Measurements from ENCODE around the gene ADGRG3. TPM values are rescaled to one million over a fixed set of nuclear protein-coding genes. Genes with fewer than 3 reads are reported as not detected.
A peak's percentile ranks its signal among the peaks of the same experiment; 100 is the strongest.

Gene ADGRG3
- total RNA-seq, 1 donor from 2014 or later, result 5.8 TPM

DNA sequence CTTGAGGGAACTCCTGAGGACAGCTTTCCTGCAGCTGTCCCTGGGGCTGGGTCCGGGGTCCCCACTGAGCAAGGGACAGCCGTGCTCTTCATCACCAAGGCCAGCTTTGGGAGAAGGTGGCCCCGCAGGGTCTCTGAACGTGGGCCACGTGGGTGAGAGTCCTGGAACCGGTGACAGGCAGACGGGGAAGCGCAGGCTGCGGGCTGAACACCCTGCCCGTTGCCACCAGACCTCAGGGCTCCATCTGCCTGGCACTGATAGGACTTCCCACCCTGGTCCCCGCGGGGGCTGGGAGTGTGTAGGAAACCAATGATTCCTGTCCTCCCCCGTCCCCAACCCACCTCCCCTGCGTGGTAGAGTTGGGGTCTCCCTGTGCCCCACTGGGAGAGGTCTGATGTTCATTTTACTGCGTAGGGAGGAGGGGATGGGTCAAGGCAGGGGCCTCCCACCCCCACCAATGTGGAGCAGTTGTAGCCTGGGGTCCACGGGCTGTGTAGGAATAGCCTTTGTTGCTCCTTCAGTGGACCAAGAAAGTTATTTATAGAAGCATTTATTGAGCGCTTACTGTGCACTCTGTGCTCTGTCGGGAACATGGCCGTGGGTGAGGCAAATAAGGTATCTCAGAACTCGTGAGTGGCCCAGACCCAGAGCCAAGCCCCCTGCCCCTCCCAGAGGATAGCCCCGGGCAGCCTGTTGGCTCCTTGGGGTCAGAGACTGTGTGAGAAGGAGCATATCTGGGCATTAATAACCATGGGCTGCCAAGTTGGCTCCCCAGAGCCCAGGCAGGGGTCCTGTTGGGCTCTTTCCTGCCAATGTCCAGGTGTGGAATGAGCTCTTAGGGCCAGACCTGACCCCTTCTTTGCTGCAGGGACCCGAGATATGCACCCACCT lies 38.3 kb upstream of the ADGRG3 start:
- Histone ChIP-seq H3K27ac (no peak overlapping the region), H3K9me3 (no peaks in the 10 kb centered on the region), H3K4me3 (peak overlapping the region; percentile 43), H3K36me3 (no peaks in the 10 kb centered on the region), H3K27me3 (peaks cover 11% of the 10 kb centered on the region), H3K4me1 (peaks cover 14% of the 10 kb centered on the region)
- ATAC-seq (no peak), DNase-seq (no peak)
- intact Hi-C loops (cut with DNase I), result no loop called here
- TF ChIP-seq, protein P1, sequence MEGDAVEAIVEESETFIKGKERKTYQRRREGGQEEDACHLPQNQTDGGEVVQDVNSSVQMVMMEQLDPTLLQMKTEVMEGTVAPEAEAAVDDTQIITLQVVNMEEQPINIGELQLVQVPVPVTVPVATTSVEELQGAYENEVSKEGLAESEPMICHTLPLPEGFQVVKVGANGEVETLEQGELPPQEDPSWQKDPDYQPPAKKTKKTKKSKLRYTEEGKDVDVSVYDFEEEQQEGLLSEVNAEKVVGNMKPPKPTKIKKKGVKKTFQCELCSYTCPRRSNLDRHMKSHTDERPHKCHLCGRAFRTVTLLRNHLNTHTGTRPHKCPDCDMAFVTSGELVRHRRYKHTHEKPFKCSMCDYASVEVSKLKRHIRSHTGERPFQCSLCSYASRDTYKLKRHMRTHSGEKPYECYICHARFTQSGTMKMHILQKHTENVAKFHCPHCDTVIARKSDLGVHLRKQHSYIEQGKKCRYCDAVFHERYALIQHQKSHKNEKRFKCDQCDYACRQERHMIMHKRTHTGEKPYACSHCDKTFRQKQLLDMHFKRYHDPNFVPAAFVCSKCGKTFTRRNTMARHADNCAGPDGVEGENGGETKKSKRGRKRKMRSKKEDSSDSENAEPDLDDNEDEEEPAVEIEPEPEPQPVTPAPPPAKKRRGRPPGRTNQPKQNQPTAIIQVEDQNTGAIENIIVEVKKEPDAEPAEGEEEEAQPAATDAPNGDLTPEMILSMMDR (IDR thresholded peaks at IDR 0.05), result no peak

DNA sequence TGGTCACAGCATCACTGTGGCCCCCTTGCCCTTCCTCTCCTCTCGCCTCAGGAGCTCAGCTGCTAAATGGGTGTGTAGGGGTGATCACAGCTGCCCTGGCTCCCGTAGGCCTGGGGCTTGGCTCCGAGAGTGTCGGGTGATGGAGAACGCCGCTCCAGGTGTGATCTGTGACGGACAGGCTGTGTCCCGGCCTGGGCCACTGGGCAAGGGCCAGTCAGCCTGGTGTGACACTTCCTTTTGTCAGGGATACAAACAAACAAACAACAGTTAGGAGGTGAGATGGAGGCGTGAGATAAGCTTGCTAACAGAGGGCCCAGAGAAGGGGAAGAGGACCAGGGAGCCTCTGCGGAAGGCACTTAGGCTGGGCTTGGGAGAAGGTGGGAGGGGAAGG lies 37.7 kb upstream of the ADGRG3 start:
- DNase-seq (no peak), ATAC-seq (no peak)
- H3K9me3 ChIP-seq, result no peaks in the 10 kb centered on the region
- intact Hi-C loops (cut with DNase I), result no loop called here
- no peaks in the 10 kb centered on the region for H3K36me3 ChIP-seq
- TF ChIP-seq, protein P1 (IDR thresholded peaks at IDR 0.05), result no peak
- peaks cover 18% of the 10 kb centered on the region for H3K4me1 ChIP-seq
- H3K4me3 ChIP-seq, result peak overlapping the region; percentile 43
- peaks cover 14% of the 10 kb centered on the region for H3K27me3 ChIP-seq
- no peak overlapping the region for H3K27ac ChIP-seq

DNA sequence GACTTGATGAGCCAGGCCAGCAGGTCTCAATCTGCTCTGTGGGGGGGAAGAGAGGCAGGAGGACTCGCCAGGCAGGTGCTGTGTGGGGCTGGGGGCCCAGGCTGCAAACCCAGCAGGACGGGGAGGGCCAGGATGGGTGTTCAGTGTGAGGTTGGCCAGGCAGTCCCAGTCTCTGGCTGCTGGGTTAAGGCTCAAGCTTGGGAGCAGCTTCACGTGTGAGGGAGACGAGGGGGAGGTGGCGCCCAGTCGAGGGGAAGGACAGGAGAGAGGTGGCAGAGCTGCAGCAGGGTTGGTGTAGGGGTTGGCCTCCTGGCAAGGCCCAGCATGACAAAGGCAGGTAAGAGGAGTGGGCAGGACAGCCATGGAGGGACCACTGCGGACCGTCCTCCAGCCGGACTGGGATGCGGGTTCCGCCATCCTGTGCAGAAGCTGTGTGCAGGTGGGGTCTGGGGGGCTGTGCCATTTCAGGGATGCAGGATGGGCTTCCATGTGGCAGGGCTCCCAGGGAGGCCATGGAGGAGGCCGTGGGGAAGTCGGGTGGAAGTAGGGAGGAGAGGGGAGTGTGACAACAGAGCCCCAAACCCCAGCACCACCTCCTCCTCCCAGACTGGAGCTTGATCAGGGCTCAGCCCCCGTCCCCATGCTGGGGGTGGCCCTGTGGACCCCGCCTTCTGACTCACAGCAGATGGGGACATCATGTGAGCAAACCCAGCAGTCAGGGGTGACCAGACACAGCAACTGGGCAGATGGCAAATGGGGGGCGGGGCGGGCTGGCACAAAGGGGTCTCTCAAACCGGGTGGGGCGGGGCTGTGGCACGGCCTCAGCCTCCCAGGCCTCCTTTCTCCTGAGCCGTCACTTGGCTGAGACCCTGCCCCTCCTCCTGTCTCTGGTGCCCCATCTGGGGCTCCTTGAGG lies 36.9 kb upstream of the ADGRG3 start:
- H3K27me3 ChIP-seq, result peaks cover 14% of the 10 kb centered on the region
- H3K4me1 ChIP-seq, result peaks cover 23% of the 10 kb centered on the region
- no peak overlapping the region for H3K4me3 ChIP-seq
- TF ChIP-seq, protein P1 (IDR thresholded peaks at IDR 0.05), result no peak
- DNase-seq (no peak), ATAC-seq (no peak)
- intact Hi-C loops (cut with DNase I), result no loop called here
- H3K27ac ChIP-seq, result no peak overlapping the region
- H3K9me3 ChIP-seq, result no peaks in the 10 kb centered on the region
- no peaks in the 10 kb centered on the region for H3K36me3 ChIP-seq

DNA sequence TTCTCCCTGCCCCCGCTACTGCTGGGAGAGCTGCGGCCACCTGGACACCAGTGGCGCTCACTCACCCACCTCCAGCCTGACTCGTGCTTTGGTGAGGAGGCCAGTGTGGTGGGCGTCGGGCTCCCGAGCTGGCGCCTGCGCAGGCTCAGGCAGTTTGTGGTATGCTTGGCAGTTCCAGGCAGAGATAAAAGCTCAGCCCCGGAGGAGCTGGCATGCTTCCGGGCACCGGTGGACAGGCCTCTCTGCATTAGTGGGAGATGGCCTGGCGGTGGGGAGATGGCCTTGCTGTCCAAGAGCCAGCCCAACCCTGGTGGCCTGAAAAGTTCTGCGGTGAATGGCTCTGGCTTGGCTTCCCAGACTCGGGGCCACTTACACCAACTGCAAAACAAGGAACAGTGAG lies 35.5 kb upstream of the ADGRG3 start:
- H3K4me1 ChIP-seq, result peaks cover 30% of the 10 kb centered on the region
- no peak overlapping the region for H3K27ac ChIP-seq
- H3K9me3 ChIP-seq, result no peaks in the 10 kb centered on the region
- H3K36me3 ChIP-seq, result no peaks in the 10 kb centered on the region
- intact Hi-C loops (cut with DNase I), result no loop called here
- no peak for ATAC-seq
- TF ChIP-seq, protein P1 (IDR thresholded peaks at IDR 0.05), result no peak
- H3K4me3 ChIP-seq, result no peak overlapping the region
- no peak for DNase-seq
- H3K27me3 ChIP-seq, result peaks cover 14% of the 10 kb centered on the region

DNA sequence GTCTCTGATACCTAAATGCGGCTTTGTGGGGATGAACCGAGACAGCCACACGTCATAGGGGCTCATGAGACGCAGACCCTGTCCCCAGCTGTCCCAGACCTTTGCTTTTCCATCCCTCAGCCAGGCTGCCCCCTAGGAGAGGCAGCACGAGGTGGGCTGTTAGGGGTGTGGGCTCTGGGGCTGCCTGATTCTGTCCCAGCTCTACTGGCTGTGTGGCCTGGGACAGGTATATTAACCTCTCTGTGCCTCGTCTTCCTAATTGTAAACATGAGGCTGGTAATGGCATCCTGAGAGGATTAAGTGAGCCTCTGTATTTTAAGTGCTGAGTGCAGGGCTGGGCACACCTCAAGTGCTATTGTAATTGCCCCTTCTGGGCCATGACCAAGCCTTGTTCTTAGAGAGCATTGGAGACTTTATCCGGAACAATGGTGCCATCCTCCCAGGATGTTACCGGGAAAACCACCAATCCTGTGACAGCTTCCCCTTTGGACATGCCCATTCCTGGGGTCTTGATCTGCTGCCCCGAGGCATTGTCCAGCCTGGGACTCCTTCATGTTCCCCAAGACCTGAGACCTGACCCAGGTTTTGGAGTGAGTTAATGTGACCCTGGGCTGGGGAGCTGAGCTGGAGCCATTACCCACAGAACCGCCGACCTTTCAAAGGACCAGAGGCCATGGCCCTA lies 34.6 kb upstream of the ADGRG3 start:
- peak overlapping the region; percentile 17 for H3K27ac ChIP-seq

More for the DNA sequence above, 34.6 kb upstream of the ADGRG3 start:
- intact Hi-C loops (cut with DNase I), result no loop called here
- peaks cover 28% of the 10 kb centered on the region for H3K4me1 ChIP-seq
- H3K4me3 ChIP-seq, result no peak overlapping the region
- H3K9me3 ChIP-seq, result no peaks in the 10 kb centered on the region
- H3K27me3 ChIP-seq, result peaks cover 14% of the 10 kb centered on the region
- ATAC-seq (no peak), DNase-seq (no peak)
- TF ChIP-seq, protein P1 (IDR thresholded peaks at IDR 0.05), result no peak
- no peaks in the 10 kb centered on the region for H3K36me3 ChIP-seq
